GM23248 (cell line): ENCODE data around the gene AKR1B15.

ENCODE experiments used
- EZH2 ChIP-seq: fragments of 200-600 bp; sonication (generic); IDR thresholded peaks from 2 replicates; pipeline ENCODE4 v1.6.1; 2018; ENCODE audit warnings: antibody characterized with exemption, mild to moderate bottlenecking; ENCODE audit not compliant: insufficient read depth, poor library complexity, severe bottlenecking
- EZH2phosphoT487 ChIP-seq: fragments of 200-600 bp; sonication (generic); IDR thresholded peaks from 2 replicates; pipeline ENCODE4 v1.6.1; 2018; ENCODE audit warnings: antibody characterized with exemption, moderate library complexity, mild to moderate bottlenecking, low read depth; ENCODE audit not compliant: insufficient read depth

- no peak for TF ChIP-seq EZH2
- TF ChIP-seq EZH2phosphoT487 = no peak
Observed at GRCh38 chr7:134565643-134566136, 16.8 kb downstream of the AKR1B15 start.
